Coronary artery (tissue), 2 donors: ENCODE data around the gene C1QTNF7.
A peak's percentile ranks its signal among the peaks of the same experiment; 100 is the strongest.

Experiments
- DNase-seq: peaks from one replicate; pipeline ENCODE4 v3.0.0-alpha.2; 2017; ENCODE audit warnings: low spot score
- H3K27ac ChIP-seq, 2 donors: fragments of 200-600 bp; sonication (generic); one replicate each; pipeline ENCODE4 v1.5.1; 2016 to 2019
- H3K4me3 ChIP-seq: fragments of 200-600 bp; sonication (generic); 2 replicates; pipeline ENCODE4 v1.5.1; 2016; ENCODE audit warnings: mild to moderate bottlenecking, moderate library complexity
- TF ChIP-seq, protein P1 (sequence below): fragments of 200-600 bp; sonication (generic); IDR thresholded peaks from one replicate; pipeline ENCODE4 v1.5.1; 2019; ENCODE audit warnings: antibody characterized with exemption

C1QTNF7 gene

DNA sequence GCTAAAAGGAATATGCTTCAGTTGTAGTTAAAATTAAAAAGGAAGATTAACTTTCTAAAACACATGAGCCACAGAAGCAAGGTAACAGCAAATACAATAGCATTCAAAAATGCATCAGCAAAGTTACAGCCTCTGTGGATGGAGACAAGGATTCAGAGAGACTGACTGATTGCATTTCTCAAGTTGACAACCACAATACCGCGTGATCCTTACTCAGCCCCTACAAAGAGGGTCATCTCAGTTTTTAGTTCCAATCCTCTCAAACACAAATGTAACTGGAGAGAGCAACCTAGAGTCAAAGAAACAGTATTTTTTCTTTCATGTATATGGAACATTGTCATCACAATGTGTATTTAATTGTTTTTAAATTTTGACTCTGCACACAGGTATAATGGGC lies 14.2 kb upstream of the C1QTNF7 start:
- Histone ChIP-seq H3K27ac (peak overlapping the region; percentile 50 to 73), H3K4me3 (no peak overlapping the region)
- TF ChIP-seq, protein P1, sequence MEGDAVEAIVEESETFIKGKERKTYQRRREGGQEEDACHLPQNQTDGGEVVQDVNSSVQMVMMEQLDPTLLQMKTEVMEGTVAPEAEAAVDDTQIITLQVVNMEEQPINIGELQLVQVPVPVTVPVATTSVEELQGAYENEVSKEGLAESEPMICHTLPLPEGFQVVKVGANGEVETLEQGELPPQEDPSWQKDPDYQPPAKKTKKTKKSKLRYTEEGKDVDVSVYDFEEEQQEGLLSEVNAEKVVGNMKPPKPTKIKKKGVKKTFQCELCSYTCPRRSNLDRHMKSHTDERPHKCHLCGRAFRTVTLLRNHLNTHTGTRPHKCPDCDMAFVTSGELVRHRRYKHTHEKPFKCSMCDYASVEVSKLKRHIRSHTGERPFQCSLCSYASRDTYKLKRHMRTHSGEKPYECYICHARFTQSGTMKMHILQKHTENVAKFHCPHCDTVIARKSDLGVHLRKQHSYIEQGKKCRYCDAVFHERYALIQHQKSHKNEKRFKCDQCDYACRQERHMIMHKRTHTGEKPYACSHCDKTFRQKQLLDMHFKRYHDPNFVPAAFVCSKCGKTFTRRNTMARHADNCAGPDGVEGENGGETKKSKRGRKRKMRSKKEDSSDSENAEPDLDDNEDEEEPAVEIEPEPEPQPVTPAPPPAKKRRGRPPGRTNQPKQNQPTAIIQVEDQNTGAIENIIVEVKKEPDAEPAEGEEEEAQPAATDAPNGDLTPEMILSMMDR = no peak
- DNase-seq = no peak

GRCh38 chr4:15414551-15415091 lies 13.2 kb upstream of the C1QTNF7 start:
- peak overlapping the region; percentile 73 to 78 for H3K27ac ChIP-seq
- TF ChIP-seq, protein P1 = no peak
- H3K4me3 ChIP-seq = peak overlapping the region; percentile 9
- DNase-seq = no peak

DNA sequence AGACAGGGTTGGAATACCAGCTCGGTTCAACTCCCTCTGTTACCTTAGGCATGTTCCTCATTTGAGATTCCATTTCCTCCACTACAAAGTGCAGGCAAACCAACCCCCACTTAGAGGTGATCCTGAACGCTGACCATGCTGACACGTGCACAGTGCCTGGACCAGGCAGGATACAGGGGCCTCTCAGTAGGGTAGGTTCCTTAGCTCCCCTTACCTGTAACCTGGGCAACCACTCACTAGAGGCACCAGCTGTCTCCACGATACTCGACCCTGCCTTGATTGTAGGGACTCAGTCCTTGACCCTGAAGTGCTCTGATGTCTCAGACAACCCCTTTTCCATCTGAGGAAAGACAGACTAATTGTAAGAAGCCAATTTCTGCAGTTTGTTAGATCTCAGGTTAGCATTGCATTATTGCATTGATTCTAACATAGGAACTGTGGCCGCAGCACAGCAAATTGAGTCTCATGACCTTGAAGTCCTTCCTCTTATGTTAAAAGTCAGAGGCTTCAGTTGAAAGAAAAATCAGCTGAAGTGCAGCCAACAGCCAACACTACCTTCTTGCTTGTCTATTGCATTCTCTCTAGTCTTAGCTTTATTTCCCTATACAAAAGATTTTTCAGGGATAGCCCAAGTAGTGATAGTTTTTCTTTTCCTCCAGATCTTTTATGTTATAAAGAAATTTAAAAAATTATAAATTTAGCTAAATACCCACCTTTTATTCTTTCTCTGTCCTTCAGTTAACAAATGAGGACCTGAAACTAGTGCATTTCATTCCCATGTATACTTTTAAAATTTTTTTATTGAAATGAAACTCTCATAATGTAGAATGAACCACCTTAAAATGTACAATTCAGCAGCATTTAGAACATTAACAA lies 11.2 kb upstream of the C1QTNF7 start:
- no peak overlapping the region for H3K4me3 ChIP-seq
- no peak for DNase-seq
- H3K27ac ChIP-seq = peak overlapping the region in 1 of 2 donors; percentile 38
- TF ChIP-seq, protein P1 = no peak

DNA sequence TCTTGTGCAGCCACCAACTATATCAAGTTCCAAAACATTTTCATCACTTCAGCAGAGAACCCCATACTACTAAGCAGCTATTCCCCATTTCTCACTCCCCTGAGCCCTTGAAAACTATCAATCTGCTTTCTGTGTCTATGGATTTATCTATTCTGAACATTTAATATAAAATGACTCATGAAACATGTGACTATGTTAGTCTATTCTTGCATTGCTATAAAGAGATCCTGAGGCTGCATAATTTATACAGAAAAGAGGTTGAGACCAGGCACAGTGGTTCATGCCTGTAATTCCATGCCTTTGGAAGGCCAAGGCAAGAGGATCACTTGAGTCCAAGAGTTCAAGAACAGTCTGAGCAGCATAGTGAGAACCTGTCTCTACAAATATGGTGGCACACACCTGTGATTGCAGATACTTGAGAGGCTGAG lies 10.6 kb upstream of the C1QTNF7 start:
- TF ChIP-seq, protein P1 = no peak
- H3K27ac ChIP-seq = peak overlapping the region in 1 of 2 donors; percentile 44
- no peak overlapping the region for H3K4me3 ChIP-seq
- DNase-seq = no peak

DNA sequence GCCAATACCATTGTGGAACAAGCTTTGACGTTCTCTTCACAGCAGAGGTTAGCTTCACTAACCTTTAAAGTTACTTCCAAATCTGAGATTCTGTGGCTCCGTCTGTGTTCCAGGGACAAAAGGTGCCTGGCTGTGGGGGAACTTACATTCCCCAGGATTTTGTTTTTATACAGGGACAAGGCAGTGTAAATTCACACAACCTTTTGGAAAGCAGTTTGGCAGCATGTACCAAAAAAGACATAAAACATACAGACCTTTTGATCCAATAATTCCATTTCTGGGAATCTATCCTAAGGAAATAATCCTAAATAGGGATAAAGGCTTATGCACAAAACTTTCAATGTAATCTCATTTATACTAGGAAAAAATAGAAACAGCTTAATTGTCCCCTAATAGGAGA lies 8.9 kb upstream of the C1QTNF7 start:
- TF ChIP-seq, protein P1 = no peak
- Histone ChIP-seq H3K4me3 (no peak overlapping the region), H3K27ac (peak overlapping the region; percentile 39 to 78)
- DNase-seq = no peak

- TF ChIP-seq, protein P1 = no peak
- DNase-seq = no peak
- Histone ChIP-seq H3K4me3 (no peak overlapping the region), H3K27ac (peak overlapping the region; percentile 15 to 26)
Measured at GRCh38 chr4:15420642-15421041, 7.2 kb upstream of the C1QTNF7 start.
